HG03097 (cell line): Measurements from ENCODE around the gene RNF32.

Source experiments
- ATAC-seq: cut with Tn5 transposase; IDR thresholded peaks from one replicate; pipeline ENCODE4 v1.9.1; 2021; ENCODE audit not compliant: unreplicated experiment, low FRiP score

Gene RNF32

GRCh38 chr7:156640257-156640948 is at the start of gene RNF32:
TSS of gene RNF32 (plus strand) at chr7:156640774. CDS start at chr7:156643878, 3,104 bp downstream.
- ATAC-seq = peak; percentile 81

GRCh38 chr7:156592155-156592884 is 48.3 kb upstream of the RNF32 start:
- no peak for ATAC-seq

DNA sequence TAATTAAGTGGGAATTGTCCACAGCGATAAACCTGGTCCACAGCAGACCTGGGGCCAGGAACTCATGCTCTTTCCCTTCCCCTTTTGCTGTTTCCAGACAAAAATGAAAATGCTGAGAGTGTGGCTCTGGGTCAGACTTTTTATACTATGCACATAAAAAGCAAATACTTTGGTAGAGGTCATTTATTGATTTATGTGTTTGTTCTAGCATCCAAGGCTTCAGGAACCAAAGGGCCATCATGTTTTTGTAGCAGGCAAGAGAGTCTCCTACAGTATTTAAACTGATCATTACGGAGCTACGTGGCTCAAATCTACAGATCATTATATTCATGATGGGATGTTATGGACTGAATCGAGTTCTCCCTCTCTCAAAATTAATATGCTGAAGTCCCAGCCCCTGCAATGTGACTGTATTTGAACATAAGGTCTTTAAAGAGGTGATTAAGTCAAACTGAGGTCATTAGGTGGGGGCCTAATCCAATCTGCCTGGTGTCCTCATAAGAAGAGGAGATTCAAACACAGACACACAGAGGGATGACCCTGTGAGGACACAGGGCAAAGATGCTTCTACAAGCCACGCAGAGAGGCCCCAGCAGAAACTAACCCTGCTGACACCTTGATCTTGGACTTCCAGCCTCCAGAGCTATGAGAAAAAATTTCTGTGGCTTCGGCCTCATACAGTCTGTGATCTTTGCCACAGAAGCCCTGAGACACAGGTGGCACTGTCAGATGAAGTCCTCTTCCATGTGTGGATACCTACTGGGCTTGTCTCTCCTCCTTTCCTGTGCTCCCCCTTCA is 46.1 kb upstream of the RNF32 start:
- ATAC-seq = no peak

DNA sequence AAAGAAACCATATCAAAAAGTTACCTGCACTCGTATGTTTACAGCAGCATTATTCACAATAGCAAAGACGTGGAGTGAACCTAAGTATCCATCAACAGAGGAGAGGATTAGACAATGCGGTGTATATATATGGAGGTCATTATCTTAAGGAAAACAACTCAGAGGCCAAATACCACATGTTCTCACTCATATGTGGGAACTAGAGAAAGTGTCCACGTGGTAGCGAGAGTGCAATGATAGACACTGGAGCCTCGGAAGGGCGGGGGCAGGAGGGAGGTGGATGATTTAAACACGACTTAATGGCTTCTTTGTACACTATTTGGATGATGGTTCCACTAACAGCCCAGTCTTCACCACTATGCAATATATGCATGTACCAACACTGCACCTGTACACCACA is 40.1 kb upstream of the RNF32 start:
- ATAC-seq = no peak

DNA sequence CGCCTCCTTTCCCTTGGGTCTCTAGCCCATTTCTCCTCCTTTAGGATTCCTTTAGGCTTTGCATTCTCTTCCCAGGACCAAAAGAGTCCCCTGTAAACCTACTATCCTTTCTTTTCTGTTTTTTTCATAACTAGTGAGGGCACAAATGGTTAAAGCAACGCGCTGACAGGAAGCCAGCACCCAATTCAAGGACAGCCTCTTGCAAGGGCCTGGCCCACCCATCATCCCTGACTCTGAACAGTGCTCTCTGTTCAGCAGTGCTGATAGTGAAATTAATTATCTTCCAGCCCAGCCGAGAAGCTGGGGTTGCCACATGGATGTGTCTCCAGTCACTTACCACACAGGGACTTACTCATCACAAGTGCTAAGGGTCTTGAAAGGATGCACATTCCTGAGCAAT is 38.3 kb upstream of the RNF32 start:
- no peak for ATAC-seq

GRCh38 chr7:156603011-156603410 is 37.6 kb upstream of the RNF32 start:
- ATAC-seq = no peak

GRCh38 chr7:156603629-156604028 is 36.9 kb upstream of the RNF32 start:
- ATAC-seq = no peak

GRCh38 chr7:156604311-156604710 is 36.3 kb upstream of the RNF32 start:
- no peak for ATAC-seq

DNA sequence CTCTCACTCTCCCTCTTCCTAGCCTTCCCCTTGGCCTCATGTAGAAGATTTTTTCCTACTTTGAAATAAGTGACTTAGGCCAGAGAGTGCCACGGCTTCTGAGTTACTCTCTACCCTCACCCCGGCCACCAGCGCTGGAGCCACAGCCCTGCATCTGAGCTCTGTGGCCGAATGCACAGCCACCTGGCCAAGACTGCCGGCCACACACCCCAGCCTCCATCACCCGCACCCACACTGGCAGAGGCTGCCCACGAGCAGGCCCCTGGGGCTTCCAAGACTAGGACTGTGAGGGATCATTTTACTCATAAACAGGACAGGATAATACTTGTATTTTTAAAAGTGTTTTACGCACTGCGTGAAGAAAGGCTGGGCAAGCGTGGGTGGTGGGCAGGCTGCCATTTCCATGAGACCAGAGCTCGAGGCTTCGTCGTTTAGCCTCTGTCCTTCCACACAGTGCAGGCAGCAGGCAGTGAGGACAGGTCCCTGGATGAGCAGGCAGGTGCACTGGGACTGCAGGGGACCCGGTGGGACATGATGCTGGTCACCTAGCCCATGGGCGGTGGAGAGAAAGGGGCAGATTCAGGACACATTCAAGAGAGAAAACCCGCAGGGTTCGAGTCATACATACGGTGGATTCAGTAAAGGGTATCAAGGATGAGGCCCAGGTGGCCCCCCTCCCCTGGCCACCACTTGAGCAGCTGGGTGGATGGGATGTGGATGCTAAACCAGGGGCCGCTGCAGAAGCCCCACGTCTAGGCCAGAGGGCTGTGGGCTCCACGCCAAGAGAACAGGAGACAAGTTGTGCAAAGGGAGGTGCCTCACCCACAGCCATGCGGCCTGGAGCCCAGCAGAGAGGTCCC is 35.5 kb upstream of the RNF32 start:
- no peak for ATAC-seq

DNA sequence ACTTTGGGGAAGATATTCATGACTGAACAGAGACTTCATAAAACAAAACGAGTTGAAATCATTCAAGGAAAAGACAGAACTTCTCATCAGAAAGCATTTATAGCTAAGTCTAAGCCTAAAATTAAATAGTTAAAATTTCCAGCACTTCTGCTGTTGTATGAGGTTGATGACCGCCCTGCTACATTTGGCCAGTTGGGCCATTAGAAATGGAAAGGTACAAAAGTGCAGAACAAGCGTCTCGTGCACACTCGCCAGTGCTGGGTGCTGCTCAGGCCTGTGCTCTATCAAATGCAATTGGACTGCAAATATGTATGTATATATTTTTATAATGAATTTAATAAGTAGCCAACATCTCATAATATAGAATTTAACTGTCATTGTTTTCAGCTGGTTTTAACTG is 34.4 kb upstream of the RNF32 start:
- no peak for ATAC-seq

DNA sequence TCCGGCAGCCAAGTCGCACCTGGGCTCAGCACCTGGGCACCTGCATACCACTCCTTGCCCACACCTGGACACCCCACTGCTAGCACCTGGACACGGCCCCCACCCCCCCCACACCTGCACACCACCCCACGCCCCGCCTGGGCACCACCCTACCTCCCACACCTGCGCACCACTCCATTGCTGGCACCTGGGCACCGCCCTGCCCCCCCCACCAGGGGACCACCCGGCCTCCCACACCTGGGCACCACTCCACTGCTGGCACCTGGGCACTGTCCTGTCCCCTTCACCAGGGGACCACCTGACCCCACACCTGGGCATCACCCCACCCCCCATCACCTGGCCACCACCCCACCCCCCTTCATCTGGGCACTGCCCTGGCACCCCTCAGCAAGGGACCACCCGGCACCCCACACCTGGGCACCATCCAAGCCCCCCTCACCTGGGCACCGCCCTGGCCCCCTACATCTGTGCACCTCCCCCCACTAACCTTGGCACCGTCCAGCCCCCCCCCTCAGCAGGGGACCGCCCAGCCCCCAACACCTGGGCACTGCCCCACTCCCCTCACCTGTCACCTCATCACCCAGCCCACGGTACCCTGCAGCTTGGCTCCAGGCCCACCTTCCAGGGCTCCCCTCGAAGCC is 33.8 kb upstream of the RNF32 start:
- ATAC-seq = no peak

DNA sequence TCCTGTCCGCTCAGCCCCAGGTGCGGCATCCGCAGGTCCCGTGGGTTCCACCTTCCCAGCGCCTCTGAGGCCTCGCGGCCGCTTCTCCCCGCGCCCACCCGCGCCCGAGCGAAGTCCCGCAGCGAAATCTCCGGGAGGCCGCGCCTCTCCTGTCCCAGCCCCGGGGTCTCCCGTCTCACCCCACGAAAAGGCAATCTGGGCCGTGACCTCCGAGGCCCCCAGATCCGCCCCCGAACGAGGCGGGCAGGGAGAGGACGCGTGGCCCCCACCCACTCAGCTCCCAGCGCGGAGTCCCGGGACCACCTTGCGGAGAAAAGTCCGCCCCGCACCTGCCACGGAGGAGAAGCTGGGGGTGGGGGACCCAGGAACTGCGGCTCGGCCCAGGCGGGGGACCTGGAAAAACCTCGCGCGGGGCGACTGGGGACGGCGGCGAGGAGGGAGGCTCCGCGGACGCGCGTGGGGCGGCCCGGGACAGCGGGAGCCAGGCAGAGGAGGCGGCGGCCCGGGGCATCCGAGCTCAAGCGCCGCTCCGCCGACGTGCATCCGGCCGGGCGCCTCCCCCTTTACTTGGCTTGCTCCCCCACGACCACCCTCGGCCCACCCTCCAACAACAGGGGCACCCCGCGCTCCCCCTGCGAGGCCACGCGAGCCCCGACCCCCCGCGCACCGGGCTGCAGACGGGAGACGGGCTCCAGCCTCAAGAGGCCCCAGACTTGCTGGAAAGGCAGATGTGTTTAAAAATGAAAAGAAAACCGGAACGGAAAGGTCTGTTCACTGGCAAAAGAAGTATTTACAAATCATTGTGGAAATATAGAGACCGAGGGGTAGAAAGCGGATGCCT is 33.0 kb upstream of the RNF32 start:
- ATAC-seq = no peak

DNA sequence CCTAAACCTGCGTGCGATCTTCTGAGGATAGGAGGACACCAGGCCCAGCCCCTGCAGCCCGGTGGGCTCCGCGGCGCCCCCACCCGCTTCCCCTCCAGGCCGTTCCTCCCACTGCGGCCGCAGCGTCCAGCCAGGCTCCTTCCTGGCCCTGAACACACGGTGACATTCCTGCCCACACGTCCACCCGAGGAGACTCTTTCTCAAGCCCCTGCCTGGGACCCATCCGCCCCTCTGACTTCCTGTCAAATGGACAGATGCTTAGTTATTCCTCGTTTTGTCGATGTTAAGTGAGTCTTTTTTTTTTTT is 32.4 kb upstream of the RNF32 start:
- ATAC-seq = no peak

DNA sequence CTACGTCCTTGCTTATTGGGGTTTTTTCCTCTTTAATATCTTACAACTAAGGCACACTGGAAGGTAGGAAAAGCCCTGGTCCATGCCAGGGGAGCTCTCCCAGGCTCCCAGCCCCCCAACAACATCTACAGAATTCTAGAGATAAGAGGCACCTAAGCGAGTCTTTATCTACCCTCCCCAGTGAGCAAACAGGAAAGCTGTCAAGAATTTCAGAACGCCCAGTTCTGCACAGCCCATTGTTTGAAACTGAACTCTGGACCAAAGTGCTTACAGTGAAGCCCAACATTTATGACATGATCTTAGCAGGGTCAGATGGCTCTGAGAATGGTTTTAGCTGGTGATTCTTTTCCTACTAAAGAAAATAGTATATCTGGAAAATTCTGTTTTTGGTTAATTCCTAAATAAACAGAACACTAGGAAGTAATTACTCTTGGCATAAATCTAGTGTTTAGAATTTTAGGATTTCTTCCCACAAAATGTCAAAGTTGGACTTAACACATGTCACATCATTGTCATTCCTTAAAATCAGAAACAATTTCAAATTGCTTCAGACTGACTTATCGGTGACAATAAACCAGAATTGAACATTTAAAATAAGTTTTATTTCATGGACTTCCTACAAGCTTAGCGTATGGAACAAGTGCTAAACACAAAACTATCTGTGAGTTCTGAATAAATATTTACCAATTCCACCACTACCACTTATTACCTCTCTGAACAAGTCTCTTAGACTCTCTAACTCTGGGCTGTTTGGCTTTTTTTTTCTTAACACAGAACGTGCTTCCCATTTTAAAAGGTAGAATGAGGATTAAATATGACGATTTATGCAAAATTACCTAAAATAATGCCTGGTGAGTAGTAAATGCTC is 31.3 kb upstream of the RNF32 start:
- no peak for ATAC-seq

DNA sequence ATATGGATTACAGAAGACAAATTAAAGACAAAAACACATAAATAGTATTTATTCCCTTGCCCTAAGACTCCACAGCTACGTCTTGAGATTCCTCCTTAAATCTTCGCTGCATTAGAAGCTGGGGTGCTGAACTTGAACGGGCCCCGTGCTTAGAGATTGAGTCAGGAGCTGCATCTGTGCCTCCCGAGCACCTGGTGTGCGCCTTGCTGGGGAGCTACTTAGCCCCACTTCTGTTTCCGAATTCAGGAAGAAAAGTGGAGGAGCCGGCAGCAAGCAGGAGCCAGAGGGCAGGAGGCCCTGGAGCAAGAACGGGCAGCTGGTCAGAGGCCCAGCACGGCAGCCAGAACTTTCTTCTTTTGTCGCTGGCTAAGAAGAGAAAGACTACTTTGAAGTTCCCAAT is 30.4 kb upstream of the RNF32 start:
- no peak for ATAC-seq

DNA sequence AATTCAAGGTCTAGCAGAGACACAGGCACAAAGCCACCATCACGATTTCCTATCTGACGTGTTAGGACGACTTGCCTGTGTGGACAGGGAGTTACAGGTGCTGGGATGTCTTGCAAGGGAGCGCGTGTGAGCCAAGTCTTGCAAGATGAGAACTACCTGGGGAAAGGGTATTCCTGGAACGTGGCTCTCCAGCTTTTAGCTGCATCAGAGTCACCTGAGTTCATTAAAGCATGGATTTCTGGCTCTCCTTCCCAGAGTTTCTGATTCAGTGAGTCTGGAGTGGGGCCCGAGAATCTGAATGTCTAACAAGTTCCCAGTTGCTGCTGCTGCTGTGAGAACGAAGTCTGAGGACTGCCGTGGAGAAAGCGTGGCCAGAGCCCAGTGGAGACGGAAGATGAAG is 30.0 kb upstream of the RNF32 start:
- no peak for ATAC-seq

DNA sequence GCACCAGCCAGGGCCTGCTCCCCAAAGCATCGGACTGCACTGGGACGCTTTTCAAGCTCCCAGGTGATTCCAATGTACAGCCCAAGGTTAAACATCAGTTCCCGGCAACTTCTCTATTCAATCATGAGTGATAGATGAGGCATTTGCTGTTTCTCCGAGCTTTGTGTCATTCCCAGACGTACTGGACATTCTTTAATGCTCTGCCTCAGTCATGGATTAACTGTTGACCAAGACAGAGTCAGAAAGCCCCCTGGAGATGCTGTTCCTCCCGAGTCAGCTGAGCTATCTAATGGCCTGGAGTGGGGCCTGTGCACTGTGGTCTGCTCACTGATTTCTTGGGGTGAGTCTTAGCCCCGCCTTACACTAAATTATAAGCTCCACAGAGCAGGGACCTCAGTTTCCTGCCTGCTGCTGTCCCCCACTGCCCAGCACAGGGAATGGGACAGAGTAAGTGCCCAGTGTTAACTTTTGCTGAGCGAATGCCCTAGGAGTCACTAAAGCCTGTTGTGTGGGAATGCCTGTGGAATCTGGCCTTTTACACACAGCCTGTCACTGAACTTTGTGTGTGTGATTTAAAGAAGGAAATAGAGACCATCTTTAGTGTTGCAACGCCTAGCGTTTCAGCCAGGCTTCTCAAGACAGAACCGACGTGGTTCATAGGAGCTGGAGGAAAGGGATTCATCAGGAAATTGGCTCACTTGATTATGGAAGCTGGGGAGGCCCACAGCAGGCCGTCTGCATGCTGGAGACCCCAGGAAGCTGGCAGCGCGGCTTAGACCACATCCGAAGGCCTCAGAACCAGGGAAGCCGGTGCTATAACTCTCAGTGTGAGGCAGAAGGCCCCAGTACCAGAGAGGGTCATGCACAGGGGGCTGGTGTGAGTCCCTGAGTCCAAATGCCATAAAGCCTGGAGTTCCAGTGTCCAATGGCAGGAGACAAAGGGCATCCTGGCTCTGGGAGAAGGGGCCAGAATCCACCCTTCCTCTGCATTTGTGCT is 29.3 kb upstream of the RNF32 start:
- ATAC-seq = no peak
